ENCODE data around the gene ATP8B2.

- TF ChIP-seq POLR2A (IDR thresholded peaks at IDR 0.05; ENCODE audit: low read length) = no peak
- TF ChIP-seq GATA1 (IDR thresholded peaks at IDR 0.05; ENCODE audit: low read depth, low read length) = no peak
Measured at GRCh38 chr1:154329551-154330131, 4.3 kb downstream of the ATP8B2 start.

Data from erythroblast (primary cell).